ENCODE data around the gene RANBP17. TPM values are rescaled to one million over a fixed set of nuclear protein-coding genes. Genes with fewer than 3 reads are reported as not detected.

Gene RANBP17
- total and polyA plus RNA-seq, 2 of the 4 experiments (the other 2 are of a cell fraction) = 8.2 to 29.0 TPM

DNA sequence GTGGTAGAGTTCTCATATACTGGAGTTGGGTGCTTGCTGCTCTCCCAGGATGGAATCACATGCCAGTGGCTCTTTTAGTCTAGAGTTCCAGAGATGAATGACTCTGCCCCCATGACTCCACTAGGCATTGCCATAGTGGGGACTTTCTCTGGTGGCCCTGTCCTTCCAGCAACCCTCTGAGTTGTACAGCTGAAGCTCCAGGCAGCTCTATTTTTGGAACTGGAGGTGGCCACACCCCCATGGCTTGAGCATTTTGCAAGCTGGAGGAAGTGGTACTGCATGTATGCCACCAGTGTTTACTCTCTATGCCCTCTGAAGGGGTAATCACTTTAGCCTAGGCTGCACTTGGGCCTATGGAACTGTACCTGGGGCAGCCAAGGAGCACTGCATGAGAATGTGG, 112.6 kb downstream of the RANBP17 start:
- BruUV-seq (replicated peaks) = no TSS peak
- Histone ChIP-seq H3K4me3 (ENCODE audit: insufficient read depth, low read depth, low read length) (no peak overlapping the region), H4K5ac (ENCODE audit: low read depth, low read length) (no peak overlapping the region), H2BK20ac (ENCODE audit: low read depth, low read length) (no peak overlapping the region), H3K9me3 (ENCODE audit: control insufficient read depth, insufficient read depth, low read length) (no peaks in the 10 kb centered on the region), H3K4me1 (ENCODE audit: control insufficient read depth, insufficient read depth, low read length) (no peaks in the 10 kb centered on the region), H3K79me1 (ENCODE audit: low read depth in 1 of 2, low read length in 2 of 2) (no peaks in the 10 kb centered on the region; a peak in 1 of 4 replicates), H3K4me2 (ENCODE audit: low read depth, low read length) (no peak overlapping the region), H2BK120ac (ENCODE audit: low read depth, low read length) (no peak overlapping the region), H2BK15ac (ENCODE audit: low read depth, low read length) (no peak overlapping the region), H4K20me1 (ENCODE audit: insufficient read depth, low read length) (no peaks in the 10 kb centered on the region), H3K27me3 (ENCODE audit: control insufficient read depth, insufficient read depth, low read length) (no peaks in the 10 kb centered on the region), H4K91ac (ENCODE audit: insufficient read depth, low read depth, low read length) (no peak overlapping the region), H3K18ac (ENCODE audit: low read depth, low read length) (no peak overlapping the region), H2AK5ac (ENCODE audit: low read depth, low read length) (no peak overlapping the region), H3K9ac (ENCODE audit: low read depth, low read length) (no peak overlapping the region), H4K8ac (ENCODE audit: low read depth in 2 of 2, low read length in 2 of 2) (no peak overlapping the region), H3K4ac (ENCODE audit: low read depth, low read length) (no peak overlapping the region), H3K36me3 (ENCODE audit: control insufficient read depth, insufficient read depth, low read length) (no peaks in the 10 kb centered on the region), H3K14ac (replicated peaks; ENCODE audit: low read depth, low read length) (no peak overlapping the region), H3K56ac (ENCODE audit: extremely low read depth, insufficient read depth, low read length) (no peak overlapping the region), H3K23ac (ENCODE audit: low read depth, low read length) (no peak overlapping the region), H3K27ac (ENCODE audit: insufficient read depth, low read length) (no peak overlapping the region), H2AFZ (replicated peaks; ENCODE audit: low read length, poor library complexity) (no peak overlapping the region), H2AK9ac (replicated peaks; ENCODE audit: low read depth, low read length, poor library complexity) (no peak overlapping the region), H3K9me1 (ENCODE audit: insufficient read depth, low read length) (no peaks in the 10 kb centered on the region), H2BK5ac (ENCODE audit: low read depth, low read length, poor library complexity, severe bottlenecking) (no peak overlapping the region)
- in situ Hi-C loops (cut with MboI; ENCODE audit: low sequenced_read_pairs) (no loop called here), intact Hi-C loops (cut with micrococcal nuclease) (loop anchor here (5.0 kb wide), 1 partner anchor 37 kb away; no protein-coding TSS in a partner anchor), dilution Hi-C loops (cut with HindIII; ENCODE audit: low sequenced_read_pairs, unreplicated experiment) (no loop called here)
- TF ChIP-seq, protein P1, sequence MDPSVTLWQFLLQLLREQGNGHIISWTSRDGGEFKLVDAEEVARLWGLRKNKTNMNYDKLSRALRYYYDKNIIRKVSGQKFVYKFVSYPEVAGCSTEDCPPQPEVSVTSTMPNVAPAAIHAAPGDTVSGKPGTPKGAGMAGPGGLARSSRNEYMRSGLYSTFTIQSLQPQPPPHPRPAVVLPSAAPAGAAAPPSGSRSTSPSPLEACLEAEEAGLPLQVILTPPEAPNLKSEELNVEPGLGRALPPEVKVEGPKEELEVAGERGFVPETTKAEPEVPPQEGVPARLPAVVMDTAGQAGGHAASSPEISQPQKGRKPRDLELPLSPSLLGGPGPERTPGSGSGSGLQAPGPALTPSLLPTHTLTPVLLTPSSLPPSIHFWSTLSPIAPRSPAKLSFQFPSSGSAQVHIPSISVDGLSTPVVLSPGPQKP (IDR thresholded peaks at IDR 0.05; ENCODE audit: borderline replicate concordance, low read depth, low read length) = no peak
- TF ChIP-seq BHLHE40 (IDR thresholded peaks at IDR 0.05; ENCODE audit: low read depth, low read length) (no peak), RCOR1 (IDR thresholded peaks at IDR 0.05; ENCODE audit: insufficient replicate concordance, low read length) (no peak), CHD1 (IDR thresholded peaks at IDR 0.05; ENCODE audit: low read depth, low read length) (no peak), POLR2A (IDR thresholded peaks at IDR 0.05; ENCODE audit: low read depth, low read length) (no peak), RAD21 (IDR thresholded peaks at IDR 0.05; ENCODE audit: low read length) (no peak), CEBPB (IDR thresholded peaks at IDR 0.05; ENCODE audit: low read depth, low read length) (no peak), MXI1 (IDR thresholded peaks at IDR 0.05; ENCODE audit: borderline replicate concordance, low read depth, low read length) (no peak), MAFK (IDR thresholded peaks at IDR 0.05; ENCODE audit: low read depth, low read length) (no peak), MAZ (IDR thresholded peaks at IDR 0.05; ENCODE audit: borderline replicate concordance, low read depth, low read length) (no peak), FOS (IDR thresholded peaks at IDR 0.05; ENCODE audit: low read depth, low read length) (no peak), NFE2L2 (IDR thresholded peaks at IDR 0.05; ENCODE audit: low read depth, low read length) (no peak), SMC3 (IDR thresholded peaks at IDR 0.05; ENCODE audit: low read depth, low read length) (no peak), RFX5 (IDR thresholded peaks at IDR 0.05; ENCODE audit: low read depth, low read length) (no peak)
- TF ChIP-seq, protein P2, sequence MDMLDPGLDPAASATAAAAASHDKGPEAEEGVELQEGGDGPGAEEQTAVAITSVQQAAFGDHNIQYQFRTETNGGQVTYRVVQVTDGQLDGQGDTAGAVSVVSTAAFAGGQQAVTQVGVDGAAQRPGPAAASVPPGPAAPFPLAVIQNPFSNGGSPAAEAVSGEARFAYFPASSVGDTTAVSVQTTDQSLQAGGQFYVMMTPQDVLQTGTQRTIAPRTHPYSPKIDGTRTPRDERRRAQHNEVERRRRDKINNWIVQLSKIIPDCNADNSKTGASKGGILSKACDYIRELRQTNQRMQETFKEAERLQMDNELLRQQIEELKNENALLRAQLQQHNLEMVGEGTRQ (IDR thresholded peaks at IDR 0.05; ENCODE audit: low read depth, low read length) = no peak
- TF ChIP-seq, protein P3, sequence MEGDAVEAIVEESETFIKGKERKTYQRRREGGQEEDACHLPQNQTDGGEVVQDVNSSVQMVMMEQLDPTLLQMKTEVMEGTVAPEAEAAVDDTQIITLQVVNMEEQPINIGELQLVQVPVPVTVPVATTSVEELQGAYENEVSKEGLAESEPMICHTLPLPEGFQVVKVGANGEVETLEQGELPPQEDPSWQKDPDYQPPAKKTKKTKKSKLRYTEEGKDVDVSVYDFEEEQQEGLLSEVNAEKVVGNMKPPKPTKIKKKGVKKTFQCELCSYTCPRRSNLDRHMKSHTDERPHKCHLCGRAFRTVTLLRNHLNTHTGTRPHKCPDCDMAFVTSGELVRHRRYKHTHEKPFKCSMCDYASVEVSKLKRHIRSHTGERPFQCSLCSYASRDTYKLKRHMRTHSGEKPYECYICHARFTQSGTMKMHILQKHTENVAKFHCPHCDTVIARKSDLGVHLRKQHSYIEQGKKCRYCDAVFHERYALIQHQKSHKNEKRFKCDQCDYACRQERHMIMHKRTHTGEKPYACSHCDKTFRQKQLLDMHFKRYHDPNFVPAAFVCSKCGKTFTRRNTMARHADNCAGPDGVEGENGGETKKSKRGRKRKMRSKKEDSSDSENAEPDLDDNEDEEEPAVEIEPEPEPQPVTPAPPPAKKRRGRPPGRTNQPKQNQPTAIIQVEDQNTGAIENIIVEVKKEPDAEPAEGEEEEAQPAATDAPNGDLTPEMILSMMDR (conservative IDR thresholded peaks at IDR 0.05; ENCODE audit: low read depth, low read length) = no peak
- CTCF ChIA-PET = no interaction called here
- no peak for DNase-seq
- POLR2A ChIA-PET (ENCODE audit: unreplicated experiment) = no interaction called here
- no peak for ATAC-seq (ENCODE audit: low read depth)

Measured in IMR-90 (cell line).